HEK293 (cell line): ENCODE data around the gene TOPAZ1.

Source experiments
- CTCF ChIP-seq: fragments of 450-650 bp; formaldehyde crosslinking; IDR thresholded peaks from 2 replicates; pipeline ENCODE4 v1.5.1; 2016; ENCODE audit warnings: missing biosample characterization, missing genetic modification characterization
- HOXC10 ChIP-seq: sonication (generic); formaldehyde crosslinking; IDR thresholded peaks from 2 replicates; pipeline ENCODE4 v1.8.1; 2023; ENCODE audit warnings: mild to moderate bottlenecking, missing genetic modification reagents
- ZBTB10 ChIP-seq: fragments of 450-650 bp; formaldehyde crosslinking; IDR thresholded peaks from 2 replicates; pipeline ENCODE4 v1.5.1; 2016; ENCODE audit warnings: missing biosample characterization, missing genetic modification characterization
- ZNF211 ChIP-seq: fragments of 450-650 bp; formaldehyde crosslinking; IDR thresholded peaks from 2 replicates; pipeline ENCODE4 v1.5.1; 2016; ENCODE audit warnings: low read depth, missing biosample characterization, missing genetic modification characterization
- ZNF292 ChIP-seq: fragments of 450-650 bp; formaldehyde crosslinking; IDR thresholded peaks from 2 replicates; pipeline ENCODE4 v1.5.1; 2016; ENCODE audit warnings: low read depth, missing biosample characterization, missing genetic modification characterization, borderline replicate concordance
- ZNF449 ChIP-seq: fragments of 450-650 bp; formaldehyde crosslinking; IDR thresholded peaks from 2 replicates; pipeline ENCODE4 v1.5.1; 2017; ENCODE audit warnings: missing biosample characterization, mild to moderate bottlenecking, missing genetic modification characterization, moderate library complexity
- ZNF777 ChIP-seq: fragments of 450-650 bp; formaldehyde crosslinking; IDR thresholded peaks from 2 replicates; pipeline ENCODE4 v1.5.1; 2017; ENCODE audit warnings: missing biosample characterization, missing genetic modification characterization, borderline replicate concordance
- TF ChIP-seq, protein P1 (sequence below): fragments of 450-650 bp; formaldehyde crosslinking; IDR thresholded peaks from 2 replicates; pipeline ENCODE4 v1.5.1; 2016; ENCODE audit warnings: missing biosample characterization, missing genetic modification characterization

DNA sequence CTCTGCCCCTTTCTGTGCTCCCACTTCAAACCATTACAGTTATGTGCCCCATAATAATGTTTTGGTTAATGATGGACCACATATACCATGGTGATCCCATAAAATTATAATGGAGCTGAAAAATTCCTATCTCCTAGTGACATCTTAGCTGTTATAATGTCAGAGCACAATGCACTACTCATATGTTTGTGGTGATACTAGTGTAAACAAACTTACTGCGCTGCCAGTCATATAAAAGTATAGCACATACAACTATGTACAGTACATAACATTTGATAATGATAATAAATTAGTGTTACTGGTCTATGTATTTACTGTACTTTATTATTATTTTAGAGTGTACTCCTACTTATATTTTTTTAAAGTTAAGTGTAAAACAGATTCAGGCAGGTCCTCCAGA lies 51.3 kb downstream of the TOPAZ1 start:
- TF ChIP-seq, protein P1, sequence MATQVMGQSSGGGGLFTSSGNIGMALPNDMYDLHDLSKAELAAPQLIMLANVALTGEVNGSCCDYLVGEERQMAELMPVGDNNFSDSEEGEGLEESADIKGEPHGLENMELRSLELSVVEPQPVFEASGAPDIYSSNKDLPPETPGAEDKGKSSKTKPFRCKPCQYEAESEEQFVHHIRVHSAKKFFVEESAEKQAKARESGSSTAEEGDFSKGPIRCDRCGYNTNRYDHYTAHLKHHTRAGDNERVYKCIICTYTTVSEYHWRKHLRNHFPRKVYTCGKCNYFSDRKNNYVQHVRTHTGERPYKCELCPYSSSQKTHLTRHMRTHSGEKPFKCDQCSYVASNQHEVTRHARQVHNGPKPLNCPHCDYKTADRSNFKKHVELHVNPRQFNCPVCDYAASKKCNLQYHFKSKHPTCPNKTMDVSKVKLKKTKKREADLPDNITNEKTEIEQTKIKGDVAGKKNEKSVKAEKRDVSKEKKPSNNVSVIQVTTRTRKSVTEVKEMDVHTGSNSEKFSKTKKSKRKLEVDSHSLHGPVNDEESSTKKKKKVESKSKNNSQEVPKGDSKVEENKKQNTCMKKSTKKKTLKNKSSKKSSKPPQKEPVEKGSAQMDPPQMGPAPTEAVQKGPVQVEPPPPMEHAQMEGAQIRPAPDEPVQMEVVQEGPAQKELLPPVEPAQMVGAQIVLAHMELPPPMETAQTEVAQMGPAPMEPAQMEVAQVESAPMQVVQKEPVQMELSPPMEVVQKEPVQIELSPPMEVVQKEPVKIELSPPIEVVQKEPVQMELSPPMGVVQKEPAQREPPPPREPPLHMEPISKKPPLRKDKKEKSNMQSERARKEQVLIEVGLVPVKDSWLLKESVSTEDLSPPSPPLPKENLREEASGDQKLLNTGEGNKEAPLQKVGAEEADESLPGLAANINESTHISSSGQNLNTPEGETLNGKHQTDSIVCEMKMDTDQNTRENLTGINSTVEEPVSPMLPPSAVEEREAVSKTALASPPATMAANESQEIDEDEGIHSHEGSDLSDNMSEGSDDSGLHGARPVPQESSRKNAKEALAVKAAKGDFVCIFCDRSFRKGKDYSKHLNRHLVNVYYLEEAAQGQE (tag by site-specific recombination) = no peak
- TF ChIP-seq CTCF = no peak
- TF ChIP-seq ZNF292 (tag by site-specific recombination) = no peak
- no peak for TF ChIP-seq ZNF211
- no peak for TF ChIP-seq ZBTB10 (tag by site-specific recombination)
- TF ChIP-seq ZNF777 (tag by site-specific recombination) = no peak
- no peak for TF ChIP-seq HOXC10 (CRISPR knock-in tag)
- no peak for TF ChIP-seq ZNF449
